ENCODE data around the gene PLLP.

GRCh38 chr16:57299009-57299718 lies 14.7 kb upstream of the PLLP start:
- TF ChIP-seq CTCF (IDR thresholded peaks at IDR 0.05) (no peak), POLR2A (IDR thresholded peaks at IDR 0.05) (no peak)

Measured in sigmoid colon (tissue), 3 donors.